HepG2 (cell line): Measurements from ENCODE around the gene HAUS1. TPM values are rescaled to one million over a fixed set of nuclear protein-coding genes. Genes with fewer than 3 reads are reported as not detected.

ENCODE experiments used
- ESRRA ChIP-seq: sonication (generic); formaldehyde crosslinking; IDR thresholded peaks from 2 replicates; pipeline ENCODE4 v1.5.1; 2020; ENCODE audit warnings: mild to moderate bottlenecking, low read depth, missing genetic modification reagents
- GZF1 ChIP-seq: sonication (generic); formaldehyde crosslinking; IDR thresholded peaks from 2 replicates; pipeline ENCODE4 v1.5.1; 2020; ENCODE audit warnings: mild to moderate bottlenecking, missing genetic modification reagents
- JUNB ChIP-seq: sonication (generic); formaldehyde crosslinking; IDR thresholded peaks from 2 replicates; pipeline ENCODE4 v1.8.0; 2022; ENCODE audit warnings: missing genetic modification reagents, mild to moderate bottlenecking, borderline replicate concordance
- KDM3A ChIP-seq: IDR thresholded peaks from 2 replicates; pipeline ENCODE4 v1.6.1; 2018; ENCODE audit warnings: low read depth, missing compliant biosample characterization
- MYC ChIP-seq: sonication (generic); formaldehyde crosslinking; IDR thresholded peaks from 2 replicates; pipeline ENCODE4 v1.9.0; 2021; ENCODE audit warnings: missing genetic modification reagents, borderline replicate concordance
- RAD51 ChIP-seq: fragments of 450-650 bp; IDR thresholded peaks from 2 replicates; pipeline ENCODE4 v1.6.1; 2016; ENCODE audit warnings: borderline replicate concordance
- RBM39 ChIP-seq: fragments of 200-400 bp; formaldehyde crosslinking; IDR thresholded peaks from one replicate; pipeline ENCODE4 v1.6.1; 2018; ENCODE audit warnings: antibody characterized with exemption, mild to moderate bottlenecking, low read depth, low read length; ENCODE audit not compliant: poor library complexity, severe bottlenecking
- RFXAP ChIP-seq: sonication (generic); formaldehyde crosslinking; IDR thresholded peaks from 2 replicates; pipeline ENCODE4 v1.4.0; 2020; ENCODE audit warnings: missing genetic modification reagents, borderline replicate concordance
- SIX1 ChIP-seq: sonication (generic); formaldehyde crosslinking; IDR thresholded peaks from 2 replicates; pipeline ENCODE4 v1.4.0; 2020; ENCODE audit warnings: missing genetic modification reagents, borderline replicate concordance
- ZKSCAN8 ChIP-seq: IDR thresholded peaks from 2 replicates; pipeline ENCODE4 v1.6.1; 2016; ENCODE audit warnings: borderline replicate concordance, missing genetic modification reagents, missing compliant biosample characterization
- ZNF441 ChIP-seq: sonication (generic); formaldehyde crosslinking; IDR thresholded peaks from 2 replicates; pipeline ENCODE4 v1.7.0; 2021; ENCODE audit warnings: missing genetic modification reagents, borderline replicate concordance
- ZNF549 ChIP-seq: sonication (generic); formaldehyde crosslinking; IDR thresholded peaks from 2 replicates; pipeline ENCODE4 v1.5.0; 2020; ENCODE audit warnings: missing genetic modification reagents
- ZNF563 ChIP-seq: sonication (generic); formaldehyde crosslinking; IDR thresholded peaks from 2 replicates; pipeline ENCODE4 v1.8.0; 2022; ENCODE audit warnings: mild to moderate bottlenecking, moderate library complexity, missing genetic modification reagents
- ZNF850 ChIP-seq: sonication (generic); formaldehyde crosslinking; conservative IDR thresholded peaks from 2 replicates; pipeline ENCODE4 v1.9.0; 2021; ENCODE audit warnings: mild to moderate bottlenecking, missing genetic modification reagents
- polyA plus RNA-seq, 8 experiments: library from polyadenylated mRNA; depleted of rRNA in 3 of 8; stranded (reverse) in 7 of 8; unstranded in 1 of 8; fragments of >200 nt; fragmentation: Illumina TruSeq in 4 of 8; extraction: Trizol in 4 of 8; gene quantifications; 2 replicates each; pipeline versions ENCODE4 v1.2.1 to v1.2.3, GENCODE V29; 2011 to 2016; ENCODE audit warnings: low read depth in 4 of 8, missing spikeins in 1 of 8, mixed read lengths in 1 of 8; ENCODE audit not compliant: insufficient read depth in 1 of 8
- total RNA-seq, 5 experiments: library from RNA; depleted of rRNA; stranded (reverse); fragments of >200 nt; fragmentation: Illumina TruSeq; extraction: Trizol; gene quantifications; 2 replicates each; pipeline ENCODE4 v1.2.3, GENCODE V29; 2016; ENCODE audit warnings: low read depth in 1 of 5
- TF ChIP-seq, protein P1 (sequence below): sonication (generic); formaldehyde crosslinking; IDR thresholded peaks from 2 replicates; pipeline ENCODE4 v1.4.0; 2020; ENCODE audit warnings: missing genetic modification reagents
- TF ChIP-seq, protein P2 (sequence below): sonication (generic); formaldehyde crosslinking; IDR thresholded peaks from 2 replicates; pipeline ENCODE4 v1.5.1; 2020; ENCODE audit warnings: missing genetic modification reagents, mild to moderate bottlenecking, borderline replicate concordance
- TF ChIP-seq, protein P3 (sequence below): sonication (generic); formaldehyde crosslinking; IDR thresholded peaks from 2 replicates; pipeline ENCODE4 v1.4.0; 2020; ENCODE audit warnings: missing genetic modification reagents, borderline replicate concordance
- TF ChIP-seq, protein P4 (sequence below): sonication (generic); formaldehyde crosslinking; IDR thresholded peaks from 2 replicates; pipeline ENCODE4 v1.4.0; 2020; ENCODE audit warnings: missing genetic modification reagents
- TF ChIP-seq, protein P5 (sequence below): sonication (generic); formaldehyde crosslinking; IDR thresholded peaks from 2 replicates; pipeline ENCODE4 v1.4.0; 2020; ENCODE audit warnings: missing genetic modification reagents, mild to moderate bottlenecking, borderline replicate concordance

Gene HAUS1
- total and polyA plus RNA-seq, 2 of the 13 experiments (the other 11 are each of a cell fraction or from before 2014, with no cell fraction given): 20.6 to 59.2 TPM

DNA sequence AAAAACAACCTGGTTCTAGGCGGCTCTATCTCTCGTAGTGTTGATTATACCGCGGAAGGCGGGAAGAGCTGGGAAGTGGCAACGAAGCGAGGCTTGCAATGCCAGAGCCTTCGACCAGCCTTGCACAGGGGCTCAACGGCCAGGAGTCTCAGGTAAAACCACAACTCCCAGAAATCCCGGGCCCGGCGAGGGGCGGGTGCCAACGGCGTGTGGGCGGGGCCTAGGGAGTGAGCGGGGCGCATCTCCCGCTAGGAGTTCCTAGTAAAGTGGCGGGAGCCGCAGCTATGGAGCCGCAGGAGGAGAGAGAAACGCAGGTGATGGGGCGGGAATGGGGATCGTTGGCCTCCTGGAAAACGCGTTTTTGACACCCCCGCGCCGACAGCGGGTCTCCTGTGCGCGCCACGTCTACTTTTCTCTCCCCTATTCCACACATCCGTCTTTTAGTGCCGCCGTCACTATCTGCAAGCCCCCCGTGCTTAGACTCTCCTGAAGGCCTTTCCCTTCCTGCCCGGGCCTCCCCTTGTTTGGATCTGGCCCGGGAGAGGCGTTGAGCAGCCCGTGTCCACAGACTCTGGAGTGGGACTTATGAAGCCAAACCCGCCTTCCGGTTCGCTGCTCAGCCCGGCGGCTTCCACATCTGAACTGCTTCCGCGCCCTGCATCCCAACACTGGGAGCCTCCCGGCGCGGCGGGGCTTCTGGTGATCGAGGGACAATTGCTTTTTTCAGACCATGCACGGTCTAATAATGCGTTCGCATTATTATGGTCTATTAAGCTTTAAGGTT is at the start of gene HAUS1 (continued):
- TF ChIP-seq, protein P1, sequence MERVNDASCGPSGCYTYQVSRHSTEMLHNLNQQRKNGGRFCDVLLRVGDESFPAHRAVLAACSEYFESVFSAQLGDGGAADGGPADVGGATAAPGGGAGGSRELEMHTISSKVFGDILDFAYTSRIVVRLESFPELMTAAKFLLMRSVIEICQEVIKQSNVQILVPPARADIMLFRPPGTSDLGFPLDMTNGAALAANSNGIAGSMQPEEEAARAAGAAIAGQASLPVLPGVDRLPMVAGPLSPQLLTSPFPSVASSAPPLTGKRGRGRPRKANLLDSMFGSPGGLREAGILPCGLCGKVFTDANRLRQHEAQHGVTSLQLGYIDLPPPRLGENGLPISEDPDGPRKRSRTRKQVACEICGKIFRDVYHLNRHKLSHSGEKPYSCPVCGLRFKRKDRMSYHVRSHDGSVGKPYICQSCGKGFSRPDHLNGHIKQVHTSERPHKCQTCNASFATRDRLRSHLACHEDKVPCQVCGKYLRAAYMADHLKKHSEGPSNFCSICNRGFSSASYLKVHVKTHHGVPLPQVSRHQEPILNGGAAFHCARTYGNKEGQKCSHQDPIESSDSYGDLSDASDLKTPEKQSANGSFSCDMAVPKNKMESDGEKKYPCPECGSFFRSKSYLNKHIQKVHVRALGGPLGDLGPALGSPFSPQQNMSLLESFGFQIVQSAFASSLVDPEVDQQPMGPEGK (CRISPR knock-in tag): 0 out of 2 replicates have a peak, but pooled peaks have one; percentile 16
- TF ChIP-seq SIX1 (CRISPR knock-in tag): no peak
- no peak for TF ChIP-seq MYC (CRISPR knock-in tag)
- TF ChIP-seq ZNF850 (CRISPR knock-in tag): no peak
- TF ChIP-seq, protein P2, sequence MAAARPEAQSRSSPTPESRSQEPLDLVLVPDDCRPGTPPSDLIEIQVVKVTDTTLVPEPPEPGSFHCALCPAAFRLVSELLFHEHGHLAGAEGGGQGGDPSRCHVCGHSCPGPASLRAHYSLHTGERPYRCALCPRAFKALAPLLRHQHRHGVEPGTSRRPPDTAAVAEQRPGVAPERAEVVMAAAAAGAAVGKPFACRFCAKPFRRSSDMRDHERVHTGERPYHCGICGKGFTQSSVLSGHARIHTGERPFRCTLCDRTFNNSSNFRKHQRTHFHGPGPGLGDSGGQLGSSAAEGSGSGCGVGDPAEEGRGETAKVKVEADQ: no peak
- no peak; the same call in 1 of the 2 replicates for TF ChIP-seq ESRRA
- TF ChIP-seq, protein P3, sequence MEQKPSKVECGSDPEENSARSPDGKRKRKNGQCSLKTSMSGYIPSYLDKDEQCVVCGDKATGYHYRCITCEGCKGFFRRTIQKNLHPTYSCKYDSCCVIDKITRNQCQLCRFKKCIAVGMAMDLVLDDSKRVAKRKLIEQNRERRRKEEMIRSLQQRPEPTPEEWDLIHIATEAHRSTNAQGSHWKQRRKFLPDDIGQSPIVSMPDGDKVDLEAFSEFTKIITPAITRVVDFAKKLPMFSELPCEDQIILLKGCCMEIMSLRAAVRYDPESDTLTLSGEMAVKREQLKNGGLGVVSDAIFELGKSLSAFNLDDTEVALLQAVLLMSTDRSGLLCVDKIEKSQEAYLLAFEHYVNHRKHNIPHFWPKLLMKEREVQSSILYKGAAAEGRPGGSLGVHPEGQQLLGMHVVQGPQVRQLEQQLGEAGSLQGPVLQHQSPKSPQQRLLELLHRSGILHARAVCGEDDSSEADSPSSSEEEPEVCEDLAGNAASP (CRISPR knock-in tag): no peak
- no peak for TF ChIP-seq JUNB
- TF ChIP-seq, protein P4, sequence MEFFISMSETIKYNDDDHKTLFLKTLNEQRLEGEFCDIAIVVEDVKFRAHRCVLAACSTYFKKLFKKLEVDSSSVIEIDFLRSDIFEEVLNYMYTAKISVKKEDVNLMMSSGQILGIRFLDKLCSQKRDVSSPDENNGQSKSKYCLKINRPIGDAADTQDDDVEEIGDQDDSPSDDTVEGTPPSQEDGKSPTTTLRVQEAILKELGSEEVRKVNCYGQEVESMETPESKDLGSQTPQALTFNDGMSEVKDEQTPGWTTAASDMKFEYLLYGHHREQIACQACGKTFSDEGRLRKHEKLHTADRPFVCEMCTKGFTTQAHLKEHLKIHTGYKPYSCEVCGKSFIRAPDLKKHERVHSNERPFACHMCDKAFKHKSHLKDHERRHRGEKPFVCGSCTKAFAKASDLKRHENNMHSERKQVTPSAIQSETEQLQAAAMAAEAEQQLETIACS (CRISPR knock-in tag): no peak
- TF ChIP-seq, protein P5, sequence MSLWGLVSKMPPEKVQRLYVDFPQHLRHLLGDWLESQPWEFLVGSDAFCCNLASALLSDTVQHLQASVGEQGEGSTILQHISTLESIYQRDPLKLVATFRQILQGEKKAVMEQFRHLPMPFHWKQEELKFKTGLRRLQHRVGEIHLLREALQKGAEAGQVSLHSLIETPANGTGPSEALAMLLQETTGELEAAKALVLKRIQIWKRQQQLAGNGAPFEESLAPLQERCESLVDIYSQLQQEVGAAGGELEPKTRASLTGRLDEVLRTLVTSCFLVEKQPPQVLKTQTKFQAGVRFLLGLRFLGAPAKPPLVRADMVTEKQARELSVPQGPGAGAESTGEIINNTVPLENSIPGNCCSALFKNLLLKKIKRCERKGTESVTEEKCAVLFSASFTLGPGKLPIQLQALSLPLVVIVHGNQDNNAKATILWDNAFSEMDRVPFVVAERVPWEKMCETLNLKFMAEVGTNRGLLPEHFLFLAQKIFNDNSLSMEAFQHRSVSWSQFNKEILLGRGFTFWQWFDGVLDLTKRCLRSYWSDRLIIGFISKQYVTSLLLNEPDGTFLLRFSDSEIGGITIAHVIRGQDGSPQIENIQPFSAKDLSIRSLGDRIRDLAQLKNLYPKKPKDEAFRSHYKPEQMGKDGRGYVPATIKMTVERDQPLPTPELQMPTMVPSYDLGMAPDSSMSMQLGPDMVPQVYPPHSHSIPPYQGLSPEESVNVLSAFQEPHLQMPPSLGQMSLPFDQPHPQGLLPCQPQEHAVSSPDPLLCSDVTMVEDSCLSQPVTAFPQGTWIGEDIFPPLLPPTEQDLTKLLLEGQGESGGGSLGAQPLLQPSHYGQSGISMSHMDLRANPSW (CRISPR knock-in tag): no peak
- no peak for TF ChIP-seq ZKSCAN8 (CRISPR knock-in tag)
- TF ChIP-seq ZNF549 (CRISPR knock-in tag): no peak; the same call in 1 of the 2 replicates
- 0 out of 2 replicates have a peak, but pooled peaks have one; percentile 50 for TF ChIP-seq GZF1 (CRISPR knock-in tag)
- TF ChIP-seq RFXAP (CRISPR knock-in tag): no peak
- no peak for TF ChIP-seq RBM39
- TF ChIP-seq ZNF563 (CRISPR knock-in tag): peak; percentile 66; the same call in 1 of the 2 replicates
- TF ChIP-seq RAD51: no peak
- no peak for TF ChIP-seq ZNF441 (CRISPR knock-in tag)
- 0 out of 2 replicates have a peak, but pooled peaks have one; percentile 55 for TF ChIP-seq KDM3A (CRISPR knock-in tag)
